HK-2 (cell line): Measurements from ENCODE around the gene YIPF4.
"Not testable (repeated sequence)": the region's sequence is repeated elsewhere in the genome, so short reads cannot be mapped to it uniquely, and the experiment has no call there.

Experiments used
- DNase-seq: peaks from one replicate; pipeline ENCODE4 v3.0.0-alpha.2; 2018; ENCODE audit not compliant: unreplicated experiment

Gene YIPF4

GRCh38 chr2:32277674-32278477 is at the start of gene YIPF4:
Gene YIPF4, plus strand, starts transcription at chr2:32277904. Its CDS starts 252 bp downstream, at chr2:32278156.
- DNase-seq, result peak; percentile 91

GRCh38 chr2:32228181-32228580 is 49.5 kb upstream of the YIPF4 start:
- DNase-seq, result no peak

GRCh38 chr2:32229635-32230034 is 48.1 kb upstream of the YIPF4 start:
- DNase-seq, result no peak

- DNase-seq, result no peak
Observed at GRCh38 chr2:32231959-32232358, 45.7 kb upstream of the YIPF4 start.

- no peak for DNase-seq
Observed at GRCh38 chr2:32235315-32235714, 42.4 kb upstream of the YIPF4 start.

- DNase-seq, result no peak
Observed at GRCh38 chr2:32237488-32237887, 40.2 kb upstream of the YIPF4 start.

- no peak for DNase-seq
Observed at GRCh38 chr2:32237996-32238395, 39.7 kb upstream of the YIPF4 start.

GRCh38 chr2:32242331-32242730 is 35.4 kb upstream of the YIPF4 start:
- DNase-seq, result no peak

- no peak for DNase-seq
Observed at GRCh38 chr2:32246911-32247310, 30.8 kb upstream of the YIPF4 start.

GRCh38 chr2:32248299-32248698 is 29.4 kb upstream of the YIPF4 start:
- DNase-seq, result no peak

- no peak for DNase-seq
Observed at GRCh38 chr2:32249731-32250236, 27.9 kb upstream of the YIPF4 start.

- no peak for DNase-seq
Observed at GRCh38 chr2:32250290-32250689, 27.4 kb upstream of the YIPF4 start.

GRCh38 chr2:32258242-32258641 is 19.5 kb upstream of the YIPF4 start:
- DNase-seq, result no peak

GRCh38 chr2:32260376-32260775 is 17.3 kb upstream of the YIPF4 start:
- no peak for DNase-seq

- no peak for DNase-seq
Observed at GRCh38 chr2:32262105-32262504, 15.6 kb upstream of the YIPF4 start.

- DNase-seq, result no peak
Observed at GRCh38 chr2:32264422-32265105, 13.1 kb upstream of the YIPF4 start, which contains the start of gene NLRC4. Gene NLRC4, minus strand, starts transcription at chr2:32264886. Its CDS starts 8,111 bp downstream, at chr2:32256775.

- no peak for DNase-seq
Observed at GRCh38 chr2:32271063-32271462, 6.6 kb upstream of the YIPF4 start.

- no peak for DNase-seq
Observed at GRCh38 chr2:32272279-32272678, 5.4 kb upstream of the YIPF4 start.

GRCh38 chr2:32274289-32274688 is 3.4 kb upstream of the YIPF4 start:
- no peak for DNase-seq

GRCh38 chr2:32275790-32276189 is 1.9 kb upstream of the YIPF4 start:
- DNase-seq, result not testable (repeated sequence)

- peak; percentile 5 for DNase-seq
Observed at GRCh38 chr2:32277363-32277673, 386 bp upstream of the YIPF4 start.

GRCh38 chr2:32278478-32278853 is 762 bp downstream of the YIPF4 start:
- no peak for DNase-seq

GRCh38 chr2:32284321-32284720 is 6.6 kb downstream of the YIPF4 start:
- DNase-seq, result no peak
